Activated CD8-positive, alpha-beta memory T cell treated with anti-CD3 and anti-CD28 coated beads, Interleukin-2, amount 10 ng/mL, durations not matched to agents 7 days and 5 days (primary cell): Measurements from ENCODE around the gene HOXA9. TPM values are rescaled to one million over a fixed set of nuclear protein-coding genes. Genes with fewer than 3 reads are reported as not detected.

Experiments used
- ATAC-seq: fragments of 150-1000 bp; cut with Tn5 transposase; one replicate; pipeline ENCODE4 v1.10.0; 2021; ENCODE audit warnings: moderate library complexity
- CTCF ChIA-PET: fragments of 350-600 bp; sonication (Branson Sonifier 250); formaldehyde crosslinking; loops from one replicate; lab custom pipeline; 2021; ENCODE audit warnings: antibody characterized with exemption; lab: Charles Lee
- DNase-seq: peaks from one replicate; pipeline ENCODE4 v3.0.0-alpha.2; 2020
- H3K27ac Mint-ChIP-seq: one replicate; pipeline ENCODE4 v1.8.0; 2021; ENCODE audit warnings: mild to moderate bottlenecking, mixed read lengths
- H3K27me3 Mint-ChIP-seq: one replicate; pipeline ENCODE4 v1.8.0; 2021; ENCODE audit warnings: mixed read lengths
- H3K36me3 Mint-ChIP-seq: one replicate; pipeline ENCODE4 v1.8.0; 2021; ENCODE audit warnings: mild to moderate bottlenecking, mixed read lengths
- H3K4me1 Mint-ChIP-seq: one replicate; pipeline ENCODE4 v1.8.0; 2021; ENCODE audit warnings: mixed read lengths
- H3K4me3 Mint-ChIP-seq: one replicate; pipeline ENCODE4 v1.8.0; 2021; ENCODE audit warnings: mild to moderate bottlenecking, moderate library complexity, mixed read lengths
- H3K9me3 Mint-ChIP-seq: one replicate; pipeline ENCODE4 v1.8.0; 2022; ENCODE audit warnings: low read depth, mixed read lengths
- total RNA-seq, 2 experiments: library from RNA; stranded (reverse); gene quantifications; one replicate each; pipeline ENCODE4 v1.2.3, GENCODE V29; 2021

The HOXA9 gene
- total RNA-seq, 2 experiments from 2014 or later, result not detected

GRCh38 chr7:27145914-27146412, 19.4 kb downstream of the HOXA9 start:
- DNase-seq (no peak), ATAC-seq (no peak)
- Mint-ChIP-seq H3K9me3 (no peaks in the 10 kb centered on the region), H3K36me3 (no peaks in the 10 kb centered on the region), H3K27ac (no peak overlapping the region), H3K27me3 (peaks cover 52% of the 10 kb centered on the region), H3K4me3 (no peak overlapping the region), H3K4me1 (peaks cover 6% of the 10 kb centered on the region)
- CTCF ChIA-PET, result no interaction called here

- DNase-seq (no peak), ATAC-seq (no peak)
- Mint-ChIP-seq H3K9me3 (no peaks in the 10 kb centered on the region), H3K27ac (no peak overlapping the region), H3K4me3 (no peak overlapping the region), H3K4me1 (peaks cover 3% of the 10 kb centered on the region), H3K27me3 (peaks cover 47% of the 10 kb centered on the region), H3K36me3 (no peaks in the 10 kb centered on the region)
- CTCF ChIA-PET, result interaction anchor here (1.0 kb wide), 1 partner anchor 16 kb away, joined by 3 read pairs; no protein-coding TSS in a partner anchor
These were observed 20.0 kb downstream of the HOXA9 start for GRCh38 chr7:27145165-27145913.

GRCh38 chr7:27144781-27145164, 20.6 kb downstream of the HOXA9 start:
- Mint-ChIP-seq H3K36me3 (no peaks in the 10 kb centered on the region), H3K9me3 (no peaks in the 10 kb centered on the region), H3K27me3 (peaks cover 43% of the 10 kb centered on the region), H3K4me3 (no peak overlapping the region), H3K4me1 (peaks cover 3% of the 10 kb centered on the region), H3K27ac (no peak overlapping the region)
- CTCF ChIA-PET, result interaction anchor here (1.0 kb wide), 1 partner anchor 16 kb away, joined by 3 read pairs; no protein-coding TSS in a partner anchor
- ATAC-seq (no peak), DNase-seq (no peak)

- Mint-ChIP-seq H3K36me3 (no peaks in the 10 kb centered on the region), H3K9me3 (no peaks in the 10 kb centered on the region), H3K27me3 (peaks cover 37% of the 10 kb centered on the region), H3K4me3 (no peak overlapping the region), H3K4me1 (peaks cover 3% of the 10 kb centered on the region), H3K27ac (no peak overlapping the region)
- CTCF ChIA-PET, result interaction anchor here (1.0 to 1.3 kb wide), 2 partner anchors 17 to 48 kb away, joined by 3 read pairs; no protein-coding TSS in a partner anchor
- ATAC-seq (no peak), DNase-seq (no peak)
These were observed 21.2 kb downstream of the HOXA9 start for GRCh38 chr7:27143950-27144780.

GRCh38 chr7:27143023-27143949, 22.1 kb downstream of the HOXA9 start, which contains the start of gene HOXA5:
Gene HOXA5 (minus strand): TSS chr7:27143681. CDS start chr7:27143607, 74 bp downstream.
- Mint-ChIP-seq H3K4me3 (no peak within 1 kb of the TSS), H3K36me3 (no peaks in the 10 kb centered on the region), H3K9me3 (no peaks in the 10 kb centered on the region), H3K4me1 (peaks cover 3% of the 10 kb centered on the region), H3K27me3 (peaks cover 35% of the 10 kb centered on the region), H3K27ac (no peak within 1 kb of the TSS)
- no peak for DNase-seq
- ATAC-seq, result no peak
- CTCF ChIA-PET, result interaction anchor here (1.3 kb wide), 1 partner anchor 47 kb away, joined by 3 read pairs; no protein-coding TSS in a partner anchor

GRCh38 chr7:27142580-27143022, 22.7 kb downstream of the HOXA9 start:
- Mint-ChIP-seq H3K4me3 (no peak overlapping the region), H3K36me3 (no peaks in the 10 kb centered on the region), H3K4me1 (no peaks in the 10 kb centered on the region), H3K9me3 (no peaks in the 10 kb centered on the region), H3K27me3 (peaks cover 36% of the 10 kb centered on the region), H3K27ac (no peak overlapping the region)
- CTCF ChIA-PET, result no interaction called here
- DNase-seq (no peak), ATAC-seq (no peak)

- H3K9me3 Mint-ChIP-seq, result no peaks in the 10 kb centered on the region
- no peak for DNase-seq
- CTCF ChIA-PET, result interaction anchor here (0.7 to 1.3 kb wide), 2 partner anchors 10 to 19 kb away, joined by 3 read pairs; partner anchors contain the start of gene HOXA3
These were observed 23.3 kb downstream of the HOXA9 start for GRCh38 chr7:27141923-27142579.

GRCh38 chr7:27141137-27141922, 24.0 kb downstream of the HOXA9 start:
- H3K27ac Mint-ChIP-seq, result no peak overlapping the region
- CTCF ChIA-PET, result interaction anchor here (0.7 to 1.3 kb wide), 2 partner anchors 11 to 20 kb away, joined by 3 read pairs; partner anchors contain the start of gene HOXA3

More at GRCh38 chr7:27141923-27142579, 23.3 kb downstream of the HOXA9 start:
- no peaks in the 10 kb centered on the region for H3K4me1 Mint-ChIP-seq
- peaks cover 36% of the 10 kb centered on the region for H3K27me3 Mint-ChIP-seq
- H3K27ac Mint-ChIP-seq, result no peak overlapping the region
- no peak for ATAC-seq
- no peaks in the 10 kb centered on the region for H3K36me3 Mint-ChIP-seq
- no peak overlapping the region for H3K4me3 Mint-ChIP-seq

GRCh38 chr7:27140126-27140857, 25.0 kb downstream of the HOXA9 start:
- DNase-seq, result no peak
- no peak for ATAC-seq
- Mint-ChIP-seq H3K27ac (no peak overlapping the region), H3K4me1 (peaks cover 10% of the 10 kb centered on the region), H3K4me3 (no peak overlapping the region), H3K9me3 (no peaks in the 10 kb centered on the region), H3K27me3 (peaks cover 39% of the 10 kb centered on the region), H3K36me3 (no peaks in the 10 kb centered on the region)
- CTCF ChIA-PET, result interaction anchor here (1.3 kb wide), 1 partner anchor 21 kb away, joined by 3 read pairs; no protein-coding TSS in a partner anchor

More at GRCh38 chr7:27141137-27141922, 24.0 kb downstream of the HOXA9 start:
- Mint-ChIP-seq H3K4me1 (no peaks in the 10 kb centered on the region), H3K27me3 (peaks cover 36% of the 10 kb centered on the region), H3K9me3 (no peaks in the 10 kb centered on the region), H3K36me3 (no peaks in the 10 kb centered on the region), H3K4me3 (no peak overlapping the region)
- DNase-seq (no peak), ATAC-seq (no peak)

- CTCF ChIA-PET, result no interaction called here
These were observed 25.8 kb downstream of the HOXA9 start for GRCh38 chr7:27139334-27140125.

More at GRCh38 chr7:27139334-27140125, 25.8 kb downstream of the HOXA9 start:
- H3K36me3 Mint-ChIP-seq, result no peaks in the 10 kb centered on the region
- no peak overlapping the region for H3K4me3 Mint-ChIP-seq
- peaks cover 45% of the 10 kb centered on the region for H3K27me3 Mint-ChIP-seq
- peaks cover 17% of the 10 kb centered on the region for H3K4me1 Mint-ChIP-seq
- DNase-seq, result no peak
- no peak overlapping the region for H3K27ac Mint-ChIP-seq
- no peak for ATAC-seq
- no peaks in the 10 kb centered on the region for H3K9me3 Mint-ChIP-seq
